Esophagus (tissue), 2 donors: ENCODE results near the gene PLEKHD1. TPM values are rescaled to one million over a fixed set of nuclear protein-coding genes. Genes with fewer than 3 reads are reported as not detected.
"Not testable (repeated sequence)": the region's sequence is repeated elsewhere in the genome, so short reads cannot be mapped to it uniquely, and the experiment has no call there.

Source experiments
- H3K27ac ChIP-seq, 2 donors: one replicate each; pipeline ENCODE4 v1.5.1; 2013; ENCODE audit warnings: low read depth in 2 of 2, mild to moderate bottlenecking in 2 of 2, inconsistent platforms in 1 of 2, low read length in 1 of 2, moderate library complexity in 1 of 2
- H3K27me3 ChIP-seq, 2 donors: one replicate each; pipeline ENCODE4 v1.6.1; 2013; ENCODE audit warnings: low read length in 2 of 2, control low read depth in 1 of 2, mild to moderate bottlenecking in 1 of 2; ENCODE audit not compliant: insufficient read depth in 2 of 2, control insufficient read depth in 1 of 2
- H3K36me3 ChIP-seq, 2 donors: one replicate each; pipeline ENCODE4 v1.6.1; 2013; ENCODE audit warnings: low read length in 1 of 2; ENCODE audit not compliant: control insufficient read depth in 2 of 2, insufficient read depth in 2 of 2
- H3K4me1 ChIP-seq, 2 donors: one replicate each; pipeline ENCODE4 v1.6.1; 2013; ENCODE audit warnings: low read length in 1 of 2; ENCODE audit not compliant: control insufficient read depth in 2 of 2, insufficient read depth in 2 of 2
- H3K4me3 ChIP-seq, 2 donors: one replicate each; pipeline ENCODE4 v1.5.1; 2013; ENCODE audit warnings: low read length in 2 of 2, mild to moderate bottlenecking in 2 of 2, low read depth in 1 of 2, moderate library complexity in 1 of 2
- H3K9me3 ChIP-seq, 2 donors: one replicate each; pipeline ENCODE4 v1.6.1; 2013; ENCODE audit warnings: mild to moderate bottlenecking in 2 of 2, low read depth in 1 of 2, low read length in 1 of 2, moderate library complexity in 1 of 2; ENCODE audit not compliant: control insufficient read depth in 2 of 2, insufficient read depth in 1 of 2
- WGBS, 2 donors: extraction: QIAGEN DNeasy Blood & Tissue Kit; methylation state at CpG; one replicate each; pipeline ENCODE4 v1.1.7; 2013; 5-methylcytosine and 5-hydroxymethylcytosine counted together
- polyA plus RNA-seq, 2 donors: library from polyadenylated mRNA; stranded (reverse); fragments of 200-250 nt; gene quantifications; one replicate each; pipeline ENCODE4 v1.2.3, GENCODE V29; 2013
- donor health status: healthy with polysubstance abuse.
- donor health status: Bipolar disorder and iron deficiency.

Gene PLEKHD1
- polyA plus RNA-seq, 2 donors = 0.05 to 0.06 TPM

- no peaks in the 10 kb centered on the region for H3K9me3 ChIP-seq
- 80 to 87% methylated on average over 7 of the region's 7 CpGs for WGBS, 2 donors
- no peak overlapping the region for H3K27ac ChIP-seq
- peaks cover under 1 to 2% of the 10 kb centered on the region in 2 donors for H3K27me3 ChIP-seq
- H3K36me3 ChIP-seq = no peaks in the 10 kb centered on the region
- H3K4me1 ChIP-seq = no peaks in the 10 kb centered on the region
- H3K4me3 ChIP-seq = no peak overlapping the region
Observed at GRCh38 chr14:69490219-69490918, 5.8 kb downstream of the PLEKHD1 start.

GRCh38 chr14:69491193-69491592 is 6.7 kb downstream of the PLEKHD1 start:
- WGBS, 2 donors = 79 to 93% methylated on average over 3 of the region's 3 CpGs
- Histone ChIP-seq H3K9me3 (no peaks in the 10 kb centered on the region), H3K4me1 (no peaks in the 10 kb centered on the region), H3K27me3 (peaks cover 0 to 2% of the 10 kb centered on the region in 2 donors), H3K36me3 (no peaks in the 10 kb centered on the region), H3K4me3 (no peak overlapping the region), H3K27ac (no peak overlapping the region)

GRCh38 chr14:69493038-69493437 is 8.5 kb downstream of the PLEKHD1 start:
- H3K4me1 ChIP-seq = no peaks in the 10 kb centered on the region
- H3K27me3 ChIP-seq = no peaks in the 10 kb centered on the region
- 78 to 79% methylated on average over 4 of the region's 4 CpGs for WGBS, 2 donors
- H3K9me3 ChIP-seq = no peaks in the 10 kb centered on the region
- H3K36me3 ChIP-seq = no peaks in the 10 kb centered on the region
- no peak overlapping the region for H3K4me3 ChIP-seq
- H3K27ac ChIP-seq = no peak overlapping the region

GRCh38 chr14:69493791-69494190 is 9.3 kb downstream of the PLEKHD1 start:
- no peak overlapping the region for H3K4me3 ChIP-seq
- H3K27me3 ChIP-seq = no peaks in the 10 kb centered on the region
- H3K27ac ChIP-seq = no peak overlapping the region
- WGBS, 2 donors = 55 to 60% methylated on average over 3 of the region's 3 CpGs
- H3K36me3 ChIP-seq = no peaks in the 10 kb centered on the region
- no peaks in the 10 kb centered on the region for H3K9me3 ChIP-seq
- no peaks in the 10 kb centered on the region for H3K4me1 ChIP-seq

GRCh38 chr14:69495341-69495921 is 10.9 kb downstream of the PLEKHD1 start:
- H3K9me3 ChIP-seq = no peaks in the 10 kb centered on the region
- WGBS, 2 donors = 93 to 94% methylated on average over 5 of the region's 5 CpGs
- H3K27ac ChIP-seq = no peak overlapping the region
- no peak overlapping the region for H3K4me3 ChIP-seq
- H3K36me3 ChIP-seq = no peaks in the 10 kb centered on the region
- H3K27me3 ChIP-seq = no peaks in the 10 kb centered on the region
- H3K4me1 ChIP-seq = no peaks in the 10 kb centered on the region

- not testable (repeated sequence) for H3K27me3 ChIP-seq, H3K4me1 ChIP-seq, H3K27ac ChIP-seq, H3K4me3 ChIP-seq, H3K36me3 ChIP-seq, H3K9me3 ChIP-seq
- WGBS, 2 donors = 97% methylated on average over 4 of the region's 4 CpGs
Observed at GRCh38 chr14:69497866-69498265, 13.3 kb downstream of the PLEKHD1 start.

- H3K4me1 ChIP-seq, H3K4me3 ChIP-seq, H3K27me3 ChIP-seq, H3K36me3 ChIP-seq, H3K9me3 ChIP-seq, H3K27ac ChIP-seq: not testable (repeated sequence)
- WGBS, 2 donors = 98 to 100% methylated on average over 4 of the region's 4 CpGs
Observed at GRCh38 chr14:69498286-69498685, 13.8 kb downstream of the PLEKHD1 start.

- H3K4me1 ChIP-seq = peaks cover 4 to 8% of the 10 kb centered on the region in 2 donors
- H3K9me3 ChIP-seq = no peaks in the 10 kb centered on the region
- H3K27me3 ChIP-seq = no peaks in the 10 kb centered on the region
- H3K27ac ChIP-seq = no peak overlapping the region
- no peaks in the 10 kb centered on the region for H3K36me3 ChIP-seq
- no peak overlapping the region for H3K4me3 ChIP-seq
- 89 to 94% methylated on average over 5 of the region's 5 CpGs for WGBS, 2 donors
Observed at GRCh38 chr14:69499436-69499835, 14.9 kb downstream of the PLEKHD1 start.

GRCh38 chr14:69500096-69500495 is 15.6 kb downstream of the PLEKHD1 start:
- Histone ChIP-seq H3K4me3 (no peak overlapping the region), H3K27ac (no peak overlapping the region), H3K9me3 (no peaks in the 10 kb centered on the region), H3K36me3 (no peaks in the 10 kb centered on the region), H3K27me3 (no peaks in the 10 kb centered on the region), H3K4me1 (peaks cover 4 to 8% of the 10 kb centered on the region in 2 donors)
- 90 to 91% methylated on average over 5 of the region's 5 CpGs for WGBS, 2 donors

GRCh38 chr14:69500736-69501135 is 16.2 kb downstream of the PLEKHD1 start:
- 90 to 96% methylated on average over 4 of the region's 4 CpGs for whole genome bisulfite sequencing, 2 donors
- Histone ChIP-seq H3K4me1 (peaks cover 4 to 8% of the 10 kb centered on the region in 2 donors), H3K27me3 (no peaks in the 10 kb centered on the region), H3K9me3 (no peaks in the 10 kb centered on the region), H3K4me3 (no peak overlapping the region), H3K27ac (no peak overlapping the region), H3K36me3 (no peaks in the 10 kb centered on the region)
